ENCODE data around the gene SLC24A3. TPM values are rescaled to one million over a fixed set of nuclear protein-coding genes. Genes with fewer than 3 reads are reported as not detected.

Gene SLC24A3
- total RNA-seq, 1 donor from 2014 or later, result 0.51 TPM

DNA sequence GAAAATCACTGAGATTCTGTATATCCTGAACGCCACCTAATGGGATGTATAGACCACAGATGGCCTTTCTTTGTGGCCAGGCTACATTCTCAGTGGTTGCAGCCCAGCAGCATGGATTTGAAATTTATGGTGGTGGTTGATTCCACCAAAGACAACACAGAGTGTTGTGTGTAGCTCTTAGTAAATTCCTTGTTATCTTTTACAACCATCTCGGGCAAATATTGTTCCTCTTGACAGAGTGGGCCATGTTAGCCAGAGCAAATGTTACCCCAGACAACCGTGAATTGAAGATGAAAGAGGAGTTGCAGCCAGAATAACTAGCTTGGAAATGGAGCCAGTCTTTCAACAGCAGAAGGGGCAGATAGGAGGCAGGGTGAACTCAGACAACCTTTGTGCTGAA lies 39.5 kb downstream of the SLC24A3 start:
- Mint-ChIP-seq H3K27me3 (ENCODE audit: low read depth) (peaks cover 18% of the 10 kb centered on the region), H3K9me3 (no peaks in the 10 kb centered on the region), H3K27ac (ENCODE audit: unreplicated experiment) (no peak overlapping the region), H3K36me3 (ENCODE audit: low read depth) (no peaks in the 10 kb centered on the region), H3K4me3 (no peak overlapping the region), H3K4me1 (no peaks in the 10 kb centered on the region)
- no peak for TF ChIP-seq CTCF (conservative IDR thresholded peaks at IDR 0.05)
- DNase-seq (ENCODE audit: low read depth, low spot score), result no peak

DNA sequence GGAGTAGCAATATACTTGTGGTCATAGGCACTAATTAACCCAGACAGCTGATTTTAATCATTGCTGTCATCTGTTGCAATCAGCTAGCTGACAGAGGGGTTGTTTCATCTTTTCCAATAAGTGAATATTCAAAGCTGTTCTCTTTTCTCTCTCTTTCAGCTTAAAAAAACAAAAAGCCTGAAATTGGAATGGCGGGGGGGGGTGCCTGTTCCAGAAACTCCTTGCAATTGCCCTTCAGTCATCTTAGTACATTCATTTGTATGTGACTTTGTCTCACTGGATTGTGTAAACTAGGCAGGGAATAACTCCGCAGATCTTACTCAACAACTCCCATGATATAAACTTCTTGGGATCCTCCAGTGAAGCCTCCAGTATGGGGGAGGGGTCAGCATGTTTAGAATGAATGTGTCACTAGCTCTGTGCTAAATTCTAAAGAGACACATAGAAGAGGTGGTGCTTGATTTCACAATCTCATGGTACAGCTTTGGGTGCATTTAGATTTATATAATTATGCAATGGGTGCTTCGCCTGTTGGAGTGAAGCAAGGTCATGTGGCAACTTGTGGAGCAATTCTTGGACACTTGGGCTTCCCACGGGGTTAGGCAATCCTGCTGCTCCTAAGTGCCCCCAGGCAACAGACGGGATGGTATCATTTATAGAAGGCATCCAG lies 40.1 kb downstream of the SLC24A3 start:
- Mint-ChIP-seq H3K27me3 (ENCODE audit: low read depth) (peaks cover 17% of the 10 kb centered on the region), H3K4me3 (no peak overlapping the region), H3K4me1 (no peaks in the 10 kb centered on the region), H3K36me3 (ENCODE audit: low read depth) (no peaks in the 10 kb centered on the region), H3K9me3 (no peaks in the 10 kb centered on the region), H3K27ac (ENCODE audit: unreplicated experiment) (no peak overlapping the region)
- no peak for DNase-seq (ENCODE audit: low read depth, low spot score)
- no peak for TF ChIP-seq CTCF (conservative IDR thresholded peaks at IDR 0.05)

DNA sequence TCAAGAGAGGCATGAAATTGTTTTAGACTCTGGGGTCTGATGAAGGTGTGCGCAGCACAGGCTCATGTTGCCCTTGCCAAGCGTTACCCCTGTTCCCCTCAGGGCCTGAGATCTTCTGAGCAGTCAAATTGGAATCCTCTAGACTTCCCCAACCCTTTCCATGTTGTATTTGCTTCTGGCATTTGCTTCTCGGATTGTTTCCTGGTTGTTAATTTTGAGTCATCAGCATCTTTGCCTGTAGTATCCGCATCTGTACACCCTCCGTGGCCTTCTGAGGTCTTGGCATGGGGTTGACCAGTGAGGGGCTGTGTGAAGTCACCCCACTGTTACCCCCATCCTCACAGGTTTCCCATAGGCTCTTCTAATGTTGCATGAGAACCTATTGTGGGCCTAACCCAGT lies 40.9 kb downstream of the SLC24A3 start:
- H3K4me3 Mint-ChIP-seq, result no peak overlapping the region
- no peaks in the 10 kb centered on the region for H3K4me1 Mint-ChIP-seq
- H3K9me3 Mint-ChIP-seq, result no peaks in the 10 kb centered on the region
- TF ChIP-seq CTCF (conservative IDR thresholded peaks at IDR 0.05), result no peak
- DNase-seq (ENCODE audit: low read depth, low spot score), result no peak
- no peak overlapping the region for H3K27ac Mint-ChIP-seq (ENCODE audit: unreplicated experiment)
- H3K36me3 Mint-ChIP-seq (ENCODE audit: low read depth), result no peaks in the 10 kb centered on the region
- peaks cover 20% of the 10 kb centered on the region for H3K27me3 Mint-ChIP-seq (ENCODE audit: low read depth)

GRCh38 chr20:19253916-19254820 lies 41.7 kb downstream of the SLC24A3 start:
- no peak for TF ChIP-seq CTCF (conservative IDR thresholded peaks at IDR 0.05)
- Mint-ChIP-seq H3K4me1 (no peaks in the 10 kb centered on the region), H3K27ac (ENCODE audit: unreplicated experiment) (no peak overlapping the region), H3K27me3 (ENCODE audit: low read depth) (peaks cover 18% of the 10 kb centered on the region), H3K9me3 (no peaks in the 10 kb centered on the region), H3K4me3 (no peak overlapping the region), H3K36me3 (ENCODE audit: low read depth) (no peaks in the 10 kb centered on the region)
- no peak for DNase-seq (ENCODE audit: low read depth, low spot score)

DNA sequence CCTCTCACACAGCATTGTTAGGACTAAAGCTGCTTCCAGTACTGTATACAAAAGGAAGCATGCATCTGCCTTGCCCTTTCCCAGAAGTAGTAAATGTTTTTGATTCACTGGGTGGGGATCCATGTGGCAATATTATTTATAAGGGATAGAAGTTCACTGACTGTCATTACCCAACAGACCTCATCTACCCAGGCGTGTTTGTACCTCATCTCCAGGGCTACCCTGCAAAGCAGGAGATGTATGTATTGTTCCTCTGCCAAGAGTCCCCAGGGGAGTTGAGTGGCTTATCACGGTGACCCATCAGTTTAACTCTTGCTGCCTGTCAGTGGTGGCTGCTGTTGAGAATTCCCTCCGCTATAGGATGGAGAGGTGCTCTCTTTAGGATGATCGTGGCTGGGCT lies 42.5 kb downstream of the SLC24A3 start:
- no peaks in the 10 kb centered on the region for H3K9me3 Mint-ChIP-seq
- H3K36me3 Mint-ChIP-seq (ENCODE audit: low read depth), result no peaks in the 10 kb centered on the region
- H3K4me1 Mint-ChIP-seq, result no peaks in the 10 kb centered on the region
- H3K4me3 Mint-ChIP-seq, result no peak overlapping the region
- H3K27ac Mint-ChIP-seq (ENCODE audit: unreplicated experiment), result peak overlapping the region; percentile 62
- peaks cover 14% of the 10 kb centered on the region for H3K27me3 Mint-ChIP-seq (ENCODE audit: low read depth)
- no peak for TF ChIP-seq CTCF (conservative IDR thresholded peaks at IDR 0.05)
- DNase-seq (ENCODE audit: low read depth, low spot score), result no peak
